Trophoblast cell (in vitro differentiated cells and primary cell): ENCODE measurements around the gene NXPH2.

ENCODE experiments used
- DNase-seq, 2 donors: peaks; one replicate each; pipeline ENCODE4 v3.0.0-alpha.2; 2016
- H2AFZ ChIP-seq: 2 replicates; pipeline ENCODE4 v1.6.1; 2013; ENCODE audit warnings: low read length, moderate library complexity, mild to moderate bottlenecking; ENCODE audit not compliant: insufficient read depth, poor library complexity
- H2AK5ac ChIP-seq: 2 replicates; pipeline ENCODE4 v1.6.1; 2013; ENCODE audit warnings: mild to moderate bottlenecking, low read length
- H2BK120ac ChIP-seq: 2 replicates; pipeline ENCODE4 v1.6.1; 2013; ENCODE audit warnings: low read length, mild to moderate bottlenecking, moderate library complexity; ENCODE audit not compliant: insufficient read depth, poor library complexity
- H2BK12ac ChIP-seq: 2 replicates; pipeline ENCODE4 v1.6.1; 2013; ENCODE audit warnings: mild to moderate bottlenecking, low read length, moderate library complexity
- H2BK5ac ChIP-seq: 2 replicates; pipeline ENCODE4 v1.6.1; 2013; ENCODE audit warnings: low read length, low read depth, moderate library complexity, mild to moderate bottlenecking; ENCODE audit not compliant: poor library complexity
- H3K14ac ChIP-seq: 2 replicates; pipeline ENCODE4 v1.6.1; 2013; ENCODE audit warnings: mild to moderate bottlenecking, low read length
- H3K18ac ChIP-seq: 2 replicates; pipeline ENCODE4 v1.6.1; 2013; ENCODE audit warnings: mild to moderate bottlenecking, low read length
- H3K23ac ChIP-seq: 2 replicates; pipeline ENCODE4 v1.6.1; 2013; ENCODE audit warnings: low read length
- H3K27ac ChIP-seq: 2 replicates; pipeline ENCODE4 v1.5.1; 2013; ENCODE audit warnings: low read depth, mild to moderate bottlenecking, inconsistent platforms, low read length, moderate library complexity
- H3K27me3 ChIP-seq: 2 replicates; pipeline ENCODE4 v1.6.1; 2013; ENCODE audit warnings: inconsistent platforms, mild to moderate bottlenecking, low read length, moderate library complexity; ENCODE audit not compliant: insufficient read depth
- H3K36me3 ChIP-seq, 2 experiments: 1 replicate in 1 of 2; 2 replicates in 1 of 2; pipeline ENCODE4 v1.6.1; 2013; ENCODE audit warnings: low read length in 2 of 2, mild to moderate bottlenecking in 2 of 2, moderate library complexity in 1 of 2; ENCODE audit not compliant: insufficient read depth in 2 of 2, control insufficient read depth in 1 of 2
- H3K4ac ChIP-seq: 2 replicates; pipeline ENCODE4 v1.6.1; 2013; ENCODE audit warnings: low read depth, mild to moderate bottlenecking, low read length, moderate library complexity
- H3K4me1 ChIP-seq, 2 experiments: 1 replicate in 1 of 2; 2 replicates in 1 of 2; pipeline ENCODE4 v1.6.1; 2013; ENCODE audit warnings: low read length in 2 of 2, mild to moderate bottlenecking in 2 of 2, moderate library complexity in 1 of 2; ENCODE audit not compliant: insufficient read depth in 2 of 2, control insufficient read depth in 1 of 2
- H3K4me2 ChIP-seq: 2 replicates; pipeline ENCODE4 v1.6.1; 2013; ENCODE audit warnings: inconsistent platforms, mild to moderate bottlenecking, low read length, moderate library complexity
- H3K4me3 ChIP-seq: 2 replicates; pipeline ENCODE4 v1.5.1; 2013; ENCODE audit warnings: mild to moderate bottlenecking, low read depth, low read length, inconsistent platforms
- H3K79me1 ChIP-seq: one replicate; pipeline ENCODE4 v1.6.1; 2013; ENCODE audit warnings: low read length
- H3K79me2 ChIP-seq: 2 replicates; pipeline ENCODE4 v1.6.1; 2013; ENCODE audit warnings: low read length, mild to moderate bottlenecking; ENCODE audit not compliant: control insufficient read depth, insufficient read depth, poor library complexity
- H3K9ac ChIP-seq: 2 replicates; pipeline ENCODE4 v1.6.1; 2013; ENCODE audit warnings: mild to moderate bottlenecking, low read length
- H3K9me3 ChIP-seq: 2 replicates; pipeline ENCODE4 v1.6.1; 2013; ENCODE audit warnings: low read depth, mild to moderate bottlenecking, control low read depth, inconsistent platforms, low read length; ENCODE audit not compliant: insufficient read depth
- H4K12ac ChIP-seq: 2 replicates; pipeline ENCODE4 v1.6.1; 2013; ENCODE audit warnings: low read depth, mild to moderate bottlenecking, low read length, moderate library complexity
- H4K8ac ChIP-seq: 2 replicates; pipeline ENCODE4 v1.6.1; 2013; ENCODE audit warnings: low read depth, mild to moderate bottlenecking, low read length, moderate library complexity
- H4K91ac ChIP-seq: one replicate; pipeline ENCODE4 v1.6.1; 2013; ENCODE audit warnings: low read depth, mild to moderate bottlenecking, low read length, moderate library complexity
- WGBS: extraction: QIAGEN DNeasy Blood & Tissue Kit; methylation state at CpG from one replicate; pipeline ENCODE4 v1.1.7; 2013; ENCODE audit warnings: missing lambda C conversion rate; ENCODE audit not compliant: insufficient read length, insufficient coverage; ENCODE audit errors: extremely low coverage; 5-methylcytosine and 5-hydroxymethylcytosine counted together

NXPH2 gene

GRCh38 chr2:138720035-138720838 lies 60.0 kb downstream of the NXPH2 start:
- no CpG with 5 or more reads among the region's 11 CpGs for WGBS
- H3K4me1 ChIP-seq, result no peaks in the 10 kb centered on the region

GRCh38 chr2:138718405-138718804 lies 61.8 kb downstream of the NXPH2 start:
- no peak for DNase-seq
- Histone ChIP-seq H3K79me2 (no peaks in the 10 kb centered on the region), H3K27ac (no peak overlapping the region), H3K79me1 (no peaks in the 10 kb centered on the region), H2BK12ac (no peak overlapping the region), H2AK5ac (no peak overlapping the region), H3K14ac (no peak overlapping the region), H4K8ac (no peak overlapping the region), H3K4me3 (no peak overlapping the region), H2BK5ac (no peak overlapping the region), H3K23ac (no peak overlapping the region), H3K36me3 (peaks cover 3 to 4% of the 10 kb centered on the region in 2 experiments), H4K91ac (no peak overlapping the region), H3K27me3 (no peaks in the 10 kb centered on the region), H3K4me1 (no peaks in the 10 kb centered on the region), H4K12ac (no peak overlapping the region), H3K4me2 (no peak overlapping the region), H2AFZ (no peak overlapping the region), H2BK120ac (no peak overlapping the region), H3K9me3 (no peaks in the 10 kb centered on the region), H3K18ac (no peak overlapping the region), H3K4ac (no peak overlapping the region), H3K9ac (no peak overlapping the region)

More at GRCh38 chr2:138720035-138720838, 60.0 kb downstream of the NXPH2 start:
- DNase-seq, result no peak
- Histone ChIP-seq H2BK12ac (no peak overlapping the region), H2AK5ac (no peak overlapping the region), H3K79me2 (no peaks in the 10 kb centered on the region), H2BK5ac (no peak overlapping the region), H3K14ac (no peak overlapping the region), H4K8ac (no peak overlapping the region), H4K91ac (no peak overlapping the region), H3K18ac (no peak overlapping the region), H3K4me3 (no peak overlapping the region), H4K12ac (no peak overlapping the region), H3K4me2 (no peak overlapping the region), H3K27ac (no peak overlapping the region), H3K36me3 (peaks cover 3 to 6% of the 10 kb centered on the region in 2 experiments), H3K27me3 (no peaks in the 10 kb centered on the region), H3K9ac (no peak overlapping the region), H3K23ac (no peak overlapping the region), H2BK120ac (no peak overlapping the region), H2AFZ (no peak overlapping the region), H3K79me1 (no peaks in the 10 kb centered on the region), H3K9me3 (no peaks in the 10 kb centered on the region), H3K4ac (no peak overlapping the region)

GRCh38 chr2:138716183-138716582 lies 64.0 kb downstream of the NXPH2 start:
- Histone ChIP-seq H2AFZ (no peak overlapping the region), H2AK5ac (no peak overlapping the region), H3K4me2 (no peak overlapping the region), H3K18ac (no peak overlapping the region), H3K23ac (no peak overlapping the region), H3K14ac (no peak overlapping the region), H3K36me3 (peaks cover 3 to 4% of the 10 kb centered on the region in 2 experiments), H2BK5ac (no peak overlapping the region), H4K91ac (no peak overlapping the region), H3K27ac (no peak overlapping the region), H3K9me3 (no peaks in the 10 kb centered on the region), H3K79me1 (no peaks in the 10 kb centered on the region), H4K8ac (no peak overlapping the region), H3K79me2 (no peaks in the 10 kb centered on the region), H4K12ac (no peak overlapping the region), H3K9ac (no peak overlapping the region), H3K4me3 (no peak overlapping the region), H2BK120ac (no peak overlapping the region), H3K4ac (no peak overlapping the region), H3K27me3 (no peaks in the 10 kb centered on the region), H2BK12ac (no peak overlapping the region), H3K4me1 (peaks cover 0 to 4% of the 10 kb centered on the region in 2 experiments)
- no CpG with 5 or more reads among the region's 5 CpGs for WGBS
- peak in 1 of 2 donors; percentile 9 for DNase-seq

GRCh38 chr2:138713504-138713903 lies 66.7 kb downstream of the NXPH2 start:
- WGBS, result no CpG with 5 or more reads among the region's 5 CpGs
- Histone ChIP-seq H2AK5ac (no peak overlapping the region), H3K18ac (no peak overlapping the region)

More at GRCh38 chr2:138713504-138713903, 66.7 kb downstream of the NXPH2 start:
- H3K4ac ChIP-seq, result no peak overlapping the region
- H2BK5ac ChIP-seq, result no peak overlapping the region
- H4K12ac ChIP-seq, result no peak overlapping the region
- no peak overlapping the region for H3K4me3 ChIP-seq
- H2BK12ac ChIP-seq, result no peak overlapping the region
- H3K9ac ChIP-seq, result no peak overlapping the region
- no peak overlapping the region for H3K4me2 ChIP-seq
- H3K9me3 ChIP-seq, result no peaks in the 10 kb centered on the region
- peaks cover 0 to 4% of the 10 kb centered on the region in 2 experiments for H3K4me1 ChIP-seq
- H4K91ac ChIP-seq, result no peak overlapping the region
- DNase-seq, result no peak
- no peak overlapping the region for H2BK120ac ChIP-seq
- no peak overlapping the region for H3K27ac ChIP-seq
- no peak overlapping the region for H4K8ac ChIP-seq
- no peak overlapping the region for H3K14ac ChIP-seq
- H2AFZ ChIP-seq, result no peak overlapping the region
- H3K79me1 ChIP-seq, result no peaks in the 10 kb centered on the region
- H3K79me2 ChIP-seq, result no peaks in the 10 kb centered on the region
- no peaks in the 10 kb centered on the region for H3K36me3 ChIP-seq
- H3K27me3 ChIP-seq, result no peaks in the 10 kb centered on the region
- no peak overlapping the region for H3K23ac ChIP-seq
